Adrenal gland (tissue), 5 donors: Measurements from ENCODE around the gene SPIRE1.

Experiments used
- POLR2A ChIP-seq, 2 donors: fragments of 450-650 bp; IDR thresholded peaks; one replicate each; pipeline ENCODE4 v1.6.1; 2017; ENCODE audit warnings: antibody characterized with exemption in 2 of 2, mild to moderate bottlenecking in 2 of 2, moderate library complexity in 1 of 2
- TF ChIP-seq, protein P1 (sequence below), 6 experiments: fragments of 450-650 bp in 4 of 6; fragments of 200-600 bp in 2 of 6; sonication (generic) in 1 of 6; IDR thresholded peaks; 1 replicate in 5 of 6; 2 replicates in 1 of 6; pipeline versions ENCODE4 v1.5.1 to v1.8.0; 2016 to 2021; ENCODE audit warnings: antibody characterized with exemption in 6 of 6, mild to moderate bottlenecking in 2 of 6, moderate library complexity in 1 of 6
- donor health status: DM: no; HTN: no; CAD: no.

GRCh38 chr18:12406371-12407111 is 251.4 kb downstream of the SPIRE1 start:
- TF ChIP-seq POLR2A (IDR thresholded peaks at IDR 0.05), result no peak
- TF ChIP-seq, protein P1, sequence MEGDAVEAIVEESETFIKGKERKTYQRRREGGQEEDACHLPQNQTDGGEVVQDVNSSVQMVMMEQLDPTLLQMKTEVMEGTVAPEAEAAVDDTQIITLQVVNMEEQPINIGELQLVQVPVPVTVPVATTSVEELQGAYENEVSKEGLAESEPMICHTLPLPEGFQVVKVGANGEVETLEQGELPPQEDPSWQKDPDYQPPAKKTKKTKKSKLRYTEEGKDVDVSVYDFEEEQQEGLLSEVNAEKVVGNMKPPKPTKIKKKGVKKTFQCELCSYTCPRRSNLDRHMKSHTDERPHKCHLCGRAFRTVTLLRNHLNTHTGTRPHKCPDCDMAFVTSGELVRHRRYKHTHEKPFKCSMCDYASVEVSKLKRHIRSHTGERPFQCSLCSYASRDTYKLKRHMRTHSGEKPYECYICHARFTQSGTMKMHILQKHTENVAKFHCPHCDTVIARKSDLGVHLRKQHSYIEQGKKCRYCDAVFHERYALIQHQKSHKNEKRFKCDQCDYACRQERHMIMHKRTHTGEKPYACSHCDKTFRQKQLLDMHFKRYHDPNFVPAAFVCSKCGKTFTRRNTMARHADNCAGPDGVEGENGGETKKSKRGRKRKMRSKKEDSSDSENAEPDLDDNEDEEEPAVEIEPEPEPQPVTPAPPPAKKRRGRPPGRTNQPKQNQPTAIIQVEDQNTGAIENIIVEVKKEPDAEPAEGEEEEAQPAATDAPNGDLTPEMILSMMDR (IDR thresholded peaks at IDR 0.05), result no peak
